ENCODE measurements around the gene PTPRR.

The PTPRR gene

GRCh38 chr12:70671698-70672097 is 248.8 kb downstream of the PTPRR start:
- DNase-seq = no peak

- no peak for DNase-seq
These were observed 249.6 kb downstream of the PTPRR start for GRCh38 chr12:70670948-70671347.

- no peak for DNase-seq
These were observed 253.3 kb downstream of the PTPRR start for GRCh38 chr12:70667253-70667652.

- DNase-seq = no peak
These were observed 254.2 kb downstream of the PTPRR start for GRCh38 chr12:70666364-70666763.

GRCh38 chr12:70664465-70664881 is 256.1 kb downstream of the PTPRR start:
- no peak for DNase-seq

GRCh38 chr12:70663838-70664237 is 256.7 kb downstream of the PTPRR start:
- no peak for DNase-seq

- DNase-seq = no peak
These were observed 258.9 kb downstream of the PTPRR start for GRCh38 chr12:70661466-70662161.

GRCh38 chr12:70660620-70661219 is 259.8 kb downstream of the PTPRR start:
- DNase-seq = no peak

- no peak for DNase-seq
These were observed 260.4 kb downstream of the PTPRR start for GRCh38 chr12:70660002-70660604.

- no peak for DNase-seq
These were observed 261.4 kb downstream of the PTPRR start for GRCh38 chr12:70659077-70659606.

GRCh38 chr12:70657616-70658286 is 262.8 kb downstream of the PTPRR start:
- DNase-seq = no peak

- no peak for DNase-seq
These were observed 268.1 kb downstream of the PTPRR start for GRCh38 chr12:70652451-70652850.

- no peak for DNase-seq
These were observed 271.7 kb downstream of the PTPRR start for GRCh38 chr12:70648831-70649230.

- no peak for DNase-seq
These were observed 272.3 kb downstream of the PTPRR start for GRCh38 chr12:70648191-70648590.

GRCh38 chr12:70646850-70647249 is 273.7 kb downstream of the PTPRR start:
- no peak for DNase-seq

GRCh38 chr12:70645494-70646317 is 274.8 kb downstream of the PTPRR start:
- no peak for DNase-seq

- no peak for DNase-seq
These were observed 275.7 kb downstream of the PTPRR start for GRCh38 chr12:70644861-70645260.

- DNase-seq = no peak
These were observed 276.6 kb downstream of the PTPRR start for GRCh38 chr12:70643939-70644338.

- DNase-seq = no peak
These were observed 278.8 kb downstream of the PTPRR start for GRCh38 chr12:70641691-70642090.

- DNase-seq = no peak
These were observed 279.6 kb downstream of the PTPRR start for GRCh38 chr12:70640901-70641300.

GRCh38 chr12:70639535-70639934 is 281.0 kb downstream of the PTPRR start:
- DNase-seq = no peak

- DNase-seq = no peak
These were observed 281.7 kb downstream of the PTPRR start for GRCh38 chr12:70638639-70639360.
